ENCODE measurements around the gene UGT1A8.
"Not testable (repeated sequence)": the region's sequence is repeated elsewhere in the genome, so short reads cannot be mapped to it uniquely, and the experiment has no call there.

UGT1A8 gene

DNA sequence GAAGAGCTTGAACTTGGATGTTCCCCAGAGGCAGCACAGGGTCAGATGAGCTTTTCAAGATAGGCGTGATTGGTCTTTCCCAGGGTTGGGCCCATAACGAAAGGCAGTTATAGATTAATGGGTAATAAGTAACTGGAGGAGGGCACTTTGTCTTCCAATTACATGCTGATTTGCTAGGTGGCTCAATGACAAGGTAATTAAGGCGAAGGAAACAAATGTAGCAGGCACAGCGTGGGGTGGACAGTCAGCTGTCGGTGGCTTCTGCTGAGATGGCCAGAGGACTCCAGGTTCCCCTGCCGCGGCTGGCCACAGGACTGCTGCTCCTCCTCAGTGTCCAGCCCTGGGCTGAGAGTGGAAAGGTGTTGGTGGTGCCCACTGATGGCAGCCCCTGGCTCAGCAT is 101.1 kb downstream of the UGT1A8 start, which contains the start of gene UGT1A4:
TSS of gene UGT1A4 (plus strand) at position 185 of the 400 bp plus-strand sequence. CDS start at position 270, 85 bp downstream.
- no peak within 1 kb of the TSS for H3K4me3 ChIP-seq (ENCODE audit: insufficient read depth, low read length, poor library complexity, severe bottlenecking)
- no peaks in the 10 kb centered on the region for H3F3A ChIP-seq (ENCODE audit: insufficient read depth)
- H3K4me2 ChIP-seq (ENCODE audit: low read depth, low read length, poor library complexity, severe bottlenecking): no peak within 1 kb of the TSS
- H3K27ac ChIP-seq (ENCODE audit: low read depth, low read length): no peak within 1 kb of the TSS
- no peak within 1 kb of the TSS for H2AFZ ChIP-seq (ENCODE audit: low read depth, low read length, severe bottlenecking)
- no peaks in the 10 kb centered on the region for H4K20me1 ChIP-seq (ENCODE audit: low read depth, low read length)
- no peaks in the 10 kb centered on the region for H3K79me2 ChIP-seq (ENCODE audit: insufficient read depth, low read length)
- no peaks in the 10 kb centered on the region for H3K9me2 ChIP-seq (replicated peaks; ENCODE audit: insufficient read depth, low read length)
- H3K9ac ChIP-seq (ENCODE audit: low read length): no peak within 1 kb of the TSS
- TF ChIP-seq EZH2phosphoT487 (conservative IDR thresholded peaks at IDR 0.05; ENCODE audit: low read length): no peak
- no peak for TF ChIP-seq CTCF (IDR thresholded peaks at IDR 0.05; ENCODE audit: insufficient read depth, low read length, poor library complexity, severe bottlenecking)
- no peaks in the 10 kb centered on the region for H3K9me3 ChIP-seq (ENCODE audit: insufficient read depth, low read length)
- H3K36me3 ChIP-seq (ENCODE audit: low read length): no peaks in the 10 kb centered on the region
- H3K27me3 ChIP-seq (ENCODE audit: low read length): no peaks in the 10 kb centered on the region

GRCh38 chr2:233728723-233729301 is 111.4 kb downstream of the UGT1A8 start, which contains the start of gene UGT1A3:
Gene UGT1A3 (plus strand): TSS chr2:233729042. CDS start chr2:233729127, 85 bp downstream.
- no peak for TF ChIP-seq CTCF (IDR thresholded peaks at IDR 0.05; ENCODE audit: insufficient read depth, low read length, poor library complexity, severe bottlenecking)
- no peak for TF ChIP-seq EZH2phosphoT487 (conservative IDR thresholded peaks at IDR 0.05; ENCODE audit: low read length)
- no peaks in the 10 kb centered on the region for H3K36me3 ChIP-seq (ENCODE audit: low read length)
- no peaks in the 10 kb centered on the region for H3F3A ChIP-seq (ENCODE audit: insufficient read depth)
- H3K27me3 ChIP-seq (ENCODE audit: low read length): no peaks in the 10 kb centered on the region
- no peak within 1 kb of the TSS for H3K27ac ChIP-seq (ENCODE audit: low read depth, low read length)
- no peak within 1 kb of the TSS for H3K9ac ChIP-seq (ENCODE audit: low read length)
- no peak within 1 kb of the TSS for H2AFZ ChIP-seq (ENCODE audit: low read depth, low read length, severe bottlenecking)
- H3K4me2 ChIP-seq (ENCODE audit: low read depth, low read length, poor library complexity, severe bottlenecking): no peak within 1 kb of the TSS
- H3K79me2 ChIP-seq (ENCODE audit: insufficient read depth, low read length): no peaks in the 10 kb centered on the region
- H3K4me3 ChIP-seq (ENCODE audit: insufficient read depth, low read length, poor library complexity, severe bottlenecking): no peak within 1 kb of the TSS
- H3K9me3 ChIP-seq (ENCODE audit: insufficient read depth, low read length): no peaks in the 10 kb centered on the region
- H3K9me2 ChIP-seq (replicated peaks; ENCODE audit: insufficient read depth, low read length): no peaks in the 10 kb centered on the region
- no peaks in the 10 kb centered on the region for H4K20me1 ChIP-seq (ENCODE audit: low read depth, low read length)

- H3K9me3 ChIP-seq (ENCODE audit: insufficient read depth, low read length); H3K9ac ChIP-seq (ENCODE audit: low read length); H3K27ac ChIP-seq (ENCODE audit: low read depth, low read length); H3K4me3 ChIP-seq (ENCODE audit: insufficient read depth, low read length, poor library complexity, severe bottlenecking); H3K4me2 ChIP-seq (ENCODE audit: low read depth, low read length, poor library complexity, severe bottlenecking); H3K79me2 ChIP-seq (ENCODE audit: insufficient read depth, low read length); H2AFZ ChIP-seq (ENCODE audit: low read depth, low read length, severe bottlenecking); H3K9me2 ChIP-seq (replicated peaks; ENCODE audit: insufficient read depth, low read length); H3K36me3 ChIP-seq (ENCODE audit: low read length); H3F3A ChIP-seq (ENCODE audit: insufficient read depth); H4K20me1 ChIP-seq (ENCODE audit: low read depth, low read length); H3K27me3 ChIP-seq (ENCODE audit: low read length): not testable (repeated sequence)
Measured at GRCh38 chr2:233736868-233737653, 119.6 kb downstream of the UGT1A8 start.

DNA sequence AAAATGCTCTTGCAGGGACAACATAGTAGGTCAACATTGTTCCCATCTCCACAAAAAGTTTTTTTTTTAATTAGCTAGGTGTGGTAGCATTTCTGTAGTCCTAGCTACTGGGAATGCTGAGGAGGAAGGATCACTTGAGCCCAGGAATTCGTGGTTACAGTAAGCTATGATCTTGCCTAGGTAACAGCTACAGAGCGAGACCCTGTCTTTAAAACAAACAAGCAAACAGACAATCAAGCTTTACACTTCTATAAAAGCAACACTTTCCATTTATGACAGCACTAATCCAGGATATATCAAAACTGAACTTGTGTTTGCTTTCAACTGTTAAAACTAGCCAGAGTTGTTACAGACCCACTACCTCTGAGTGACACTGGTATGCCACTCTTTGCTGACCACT is 123.4 kb downstream of the UGT1A8 start:
- H3K27ac ChIP-seq (ENCODE audit: low read depth, low read length): no peak overlapping the region
- H3K9me2 ChIP-seq (replicated peaks; ENCODE audit: insufficient read depth, low read length): no peaks in the 10 kb centered on the region
- H4K20me1 ChIP-seq (ENCODE audit: low read depth, low read length): no peaks in the 10 kb centered on the region
- H3K9ac ChIP-seq (ENCODE audit: low read length): no peak overlapping the region
- H3K4me3 ChIP-seq (ENCODE audit: insufficient read depth, low read length, poor library complexity, severe bottlenecking): no peak overlapping the region
- H3K9me3 ChIP-seq (ENCODE audit: insufficient read depth, low read length): no peaks in the 10 kb centered on the region
- H3K79me2 ChIP-seq (ENCODE audit: insufficient read depth, low read length): no peaks in the 10 kb centered on the region
- H3F3A ChIP-seq (ENCODE audit: insufficient read depth): no peaks in the 10 kb centered on the region
- no peaks in the 10 kb centered on the region for H3K36me3 ChIP-seq (ENCODE audit: low read length)
- no peak overlapping the region for H3K4me2 ChIP-seq (ENCODE audit: low read depth, low read length, poor library complexity, severe bottlenecking)
- H2AFZ ChIP-seq (ENCODE audit: low read depth, low read length, severe bottlenecking): no peak overlapping the region
- H3K27me3 ChIP-seq (ENCODE audit: low read length): no peaks in the 10 kb centered on the region
- TF ChIP-seq EZH2phosphoT487 (conservative IDR thresholded peaks at IDR 0.05; ENCODE audit: low read length): no peak
- no peak for TF ChIP-seq CTCF (IDR thresholded peaks at IDR 0.05; ENCODE audit: insufficient read depth, low read length, poor library complexity, severe bottlenecking)

All from SU-DHL-6 (cell line).